ENCODE measurements around the gene NLRC3.

Gene NLRC3

GRCh38 chr16:3578610-3579551 lies 1.7 kb upstream of the NLRC3 start:
- no peak for DNase-seq

GRCh38 chr16:3578121-3578520 lies 918 bp upstream of the NLRC3 start:
- no peak for DNase-seq

GRCh38 chr16:3576211-3576610 lies 992 bp downstream of the NLRC3 start:
- DNase-seq, result no peak

DNA sequence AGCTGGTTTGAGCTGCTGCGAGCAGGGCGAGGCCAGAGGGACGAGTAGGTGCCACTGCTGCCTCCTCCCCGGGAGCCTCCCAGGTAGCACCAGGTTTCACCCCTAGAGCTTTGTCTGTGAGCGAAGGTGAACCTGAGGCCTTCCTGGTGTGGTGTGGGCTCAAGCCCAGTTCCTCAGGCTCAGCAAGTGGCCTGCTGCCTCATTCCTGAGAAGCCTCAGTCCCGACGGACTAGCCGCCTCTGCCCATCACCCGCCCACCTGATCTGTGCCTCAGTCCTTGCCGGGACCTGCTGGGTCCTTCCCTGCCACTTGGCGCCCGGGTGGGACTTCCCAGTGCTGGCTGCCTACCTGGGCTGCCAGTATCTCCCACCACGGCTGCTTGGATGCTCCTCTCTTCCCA lies 1.7 kb downstream of the NLRC3 start:
- no peak for DNase-seq

- DNase-seq, result no peak
Observed at GRCh38 chr16:3574195-3574594, 3.0 kb downstream of the NLRC3 start.

DNA sequence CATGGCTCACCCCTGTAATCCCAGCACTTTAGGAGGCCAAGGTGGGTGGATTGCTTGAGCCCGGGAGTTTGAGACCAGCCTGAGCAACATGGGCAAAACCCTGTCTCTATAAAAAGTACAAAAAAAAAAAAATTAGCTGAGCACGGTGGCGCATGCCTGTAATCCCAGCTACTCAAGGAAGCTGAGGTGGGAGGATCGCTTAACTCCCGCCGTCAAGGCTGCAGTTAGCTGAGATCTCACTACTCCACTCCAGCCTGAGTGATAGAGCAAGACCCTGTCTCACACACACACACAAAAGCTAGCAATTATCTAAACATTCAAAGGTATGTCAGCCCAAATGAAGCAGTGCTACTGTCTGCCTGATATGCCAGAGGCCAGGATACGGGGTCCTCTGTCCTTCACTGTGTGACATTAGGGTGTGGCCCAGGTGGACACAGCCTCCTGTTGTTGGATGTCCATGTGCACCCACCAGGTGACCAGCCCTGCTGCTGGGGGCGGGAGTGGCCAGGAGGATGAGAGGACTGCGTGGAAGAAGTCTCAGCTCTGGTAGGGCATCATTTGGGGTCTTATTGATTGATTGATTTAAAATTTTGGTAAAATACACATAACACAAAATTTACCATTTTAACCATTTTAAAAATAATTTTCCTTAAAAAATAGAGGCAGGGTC lies 3.9 kb downstream of the NLRC3 start:
- DNase-seq, result no peak

GRCh38 chr16:3570420-3571062 lies 6.7 kb downstream of the NLRC3 start:
- no peak for DNase-seq

DNA sequence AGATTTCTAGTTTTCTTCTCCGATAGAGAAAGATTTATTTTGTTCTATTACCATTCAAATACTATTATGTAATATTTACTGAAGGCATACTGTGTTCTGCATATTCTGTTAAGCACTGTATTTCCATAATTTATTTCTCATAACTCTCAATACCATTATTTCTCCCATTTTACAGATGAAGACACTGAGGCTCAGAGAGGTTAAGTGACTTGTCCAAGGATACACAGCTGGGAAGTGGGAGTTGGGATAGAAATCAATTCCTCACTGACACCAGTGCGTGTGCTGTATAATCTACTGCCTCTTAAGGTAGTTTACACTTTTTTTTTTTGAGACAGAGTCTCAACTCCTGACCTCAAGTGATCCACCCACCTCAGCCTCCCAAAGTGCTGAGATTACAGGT lies 7.4 kb downstream of the NLRC3 start:
- no peak for DNase-seq

DNA sequence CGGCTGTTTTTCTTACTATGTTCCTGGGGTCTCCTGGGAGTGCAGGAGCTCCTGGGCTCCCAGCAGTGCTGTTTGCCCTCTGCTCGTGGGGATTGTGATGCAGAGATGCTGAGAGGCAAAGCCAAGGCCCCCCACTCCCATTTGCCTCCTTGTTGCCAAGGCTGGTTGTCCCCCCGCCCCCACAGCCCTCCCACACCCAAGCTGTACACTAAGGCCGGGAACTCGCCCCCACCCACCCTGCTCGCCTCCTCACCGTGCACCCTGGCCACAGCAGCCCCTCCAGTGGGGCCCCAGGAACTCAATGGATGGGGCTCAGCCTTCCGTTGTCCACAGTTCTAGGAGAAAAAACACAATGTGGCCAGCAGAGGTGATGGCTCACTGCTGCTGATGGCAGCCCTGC lies 10.2 kb downstream of the NLRC3 start:
- no peak for DNase-seq

- DNase-seq, result no peak
Observed at GRCh38 chr16:3564889-3565141, 12.4 kb downstream of the NLRC3 start.

DNA sequence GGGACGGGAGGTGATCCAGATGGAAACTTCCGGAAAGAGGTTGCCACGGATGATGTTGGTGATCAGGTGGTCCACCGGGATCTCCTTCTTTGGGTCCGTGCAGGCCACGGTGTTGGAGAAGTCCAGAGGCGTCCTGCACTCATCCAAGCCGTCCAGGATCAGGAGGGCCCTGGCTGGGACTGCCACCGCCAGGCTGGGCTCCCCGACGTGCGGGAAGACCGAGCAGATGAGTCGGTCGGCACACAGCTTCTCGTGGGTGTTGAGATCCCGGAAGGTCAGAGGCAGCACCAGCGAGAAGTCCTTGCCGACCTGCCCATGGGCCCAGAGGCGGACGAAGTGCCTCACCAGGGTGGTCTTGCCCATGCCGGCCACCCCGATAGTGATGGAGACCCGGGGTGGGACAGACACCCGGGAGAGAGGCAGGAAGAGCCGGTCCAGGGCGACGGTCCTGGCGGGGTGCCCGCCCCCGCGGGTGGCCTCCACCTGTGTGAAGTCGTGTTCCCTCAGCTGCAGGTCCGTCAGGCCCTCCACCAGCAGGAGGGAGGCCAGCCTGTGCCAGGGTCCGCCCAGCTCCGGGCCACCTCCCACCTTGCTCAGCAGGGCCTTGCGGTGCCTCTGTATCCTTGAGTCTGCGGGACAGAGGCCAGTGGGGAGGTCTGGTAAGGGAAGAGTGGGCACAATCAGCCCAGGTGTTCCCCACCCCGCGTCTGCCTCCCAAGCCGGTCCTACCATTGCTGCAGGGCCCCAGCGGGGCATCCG lies 12.9 kb downstream of the NLRC3 start:
- no peak for DNase-seq

DNA sequence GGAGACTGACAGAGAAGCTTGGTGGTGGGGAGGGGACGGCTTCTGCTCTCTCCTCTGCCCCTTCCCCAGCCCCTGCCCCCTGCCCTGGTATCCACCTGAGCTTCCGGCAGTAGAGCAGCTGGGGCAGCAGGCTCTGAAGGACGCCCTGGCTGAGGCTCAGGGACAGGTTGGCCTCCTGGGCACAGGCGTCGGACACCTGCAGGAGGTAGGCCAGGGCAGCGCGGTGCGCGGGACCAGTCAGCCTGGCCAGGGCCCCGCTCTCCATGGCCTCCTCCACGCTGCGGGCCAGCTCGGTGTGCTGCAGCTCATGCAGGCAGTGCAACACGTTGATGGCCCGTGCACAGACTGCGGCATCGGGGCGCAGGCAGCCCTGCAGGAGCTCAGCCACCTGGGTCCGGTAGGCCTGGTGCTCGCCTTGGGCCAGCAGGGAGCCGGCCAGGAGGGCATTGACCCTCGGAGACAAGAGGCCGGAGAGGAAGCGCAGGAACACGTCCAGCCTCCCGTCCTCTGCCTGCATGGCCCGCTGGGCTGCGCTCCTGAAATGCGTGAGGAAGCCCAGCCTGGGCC lies 14.2 kb downstream of the NLRC3 start:
- no peak for DNase-seq

- no peak for DNase-seq
Observed at GRCh38 chr16:3561626-3562025, 15.6 kb downstream of the NLRC3 start.

DNA sequence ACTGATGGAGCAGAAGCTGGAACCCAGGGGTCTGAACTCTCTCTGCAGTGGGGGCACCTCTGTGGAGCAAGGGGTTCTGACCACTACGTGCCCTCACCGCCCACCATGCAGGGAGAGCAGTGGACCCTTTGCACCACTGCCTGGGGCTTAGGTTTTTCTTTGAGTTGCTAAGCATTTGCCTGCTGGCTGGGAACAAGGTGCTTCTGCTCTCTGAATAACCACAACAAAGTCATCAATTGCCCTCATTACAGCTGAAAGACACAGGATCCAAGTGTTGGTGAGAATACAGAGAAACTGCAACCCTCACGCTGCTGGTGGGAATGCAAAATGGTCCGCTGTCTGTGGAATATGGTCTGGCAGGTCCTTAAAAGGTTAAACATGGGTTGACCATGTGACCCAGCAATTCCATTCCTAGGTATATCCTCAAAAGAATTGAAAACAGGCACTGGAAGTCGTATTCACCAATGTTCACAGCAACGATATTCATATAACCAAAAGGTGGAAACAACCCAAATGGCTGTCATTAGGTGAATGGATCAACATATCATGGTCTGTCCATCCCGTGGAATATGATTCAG lies 22.8 kb downstream of the NLRC3 start:
- DNase-seq, result no peak

- DNase-seq, result no peak
Observed at GRCh38 chr16:3553138-3553923, 23.9 kb downstream of the NLRC3 start.

GRCh38 chr16:3550851-3551847 lies 26.1 kb downstream of the NLRC3 start:
- no peak for DNase-seq

DNA sequence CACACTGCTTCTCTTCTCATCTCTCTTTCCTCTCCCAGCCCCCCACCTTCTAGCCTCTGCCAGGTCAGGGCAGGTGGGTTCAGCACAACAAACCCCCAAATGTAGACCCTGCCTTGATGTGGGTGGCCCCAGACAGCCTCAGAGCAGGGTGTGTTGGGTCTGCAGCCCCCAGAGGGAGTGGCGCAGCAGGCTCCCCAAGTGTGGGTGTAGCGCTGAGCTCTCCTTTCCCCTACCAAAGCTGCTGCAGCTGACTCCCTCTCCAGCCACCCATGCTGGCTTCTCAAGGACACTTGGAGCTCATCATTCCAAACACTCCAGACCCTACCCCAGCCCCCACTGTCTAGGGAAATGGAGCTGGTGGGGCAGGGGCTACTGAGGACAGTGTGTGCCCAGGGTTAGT lies 27.3 kb downstream of the NLRC3 start:
- no peak for DNase-seq

DNA sequence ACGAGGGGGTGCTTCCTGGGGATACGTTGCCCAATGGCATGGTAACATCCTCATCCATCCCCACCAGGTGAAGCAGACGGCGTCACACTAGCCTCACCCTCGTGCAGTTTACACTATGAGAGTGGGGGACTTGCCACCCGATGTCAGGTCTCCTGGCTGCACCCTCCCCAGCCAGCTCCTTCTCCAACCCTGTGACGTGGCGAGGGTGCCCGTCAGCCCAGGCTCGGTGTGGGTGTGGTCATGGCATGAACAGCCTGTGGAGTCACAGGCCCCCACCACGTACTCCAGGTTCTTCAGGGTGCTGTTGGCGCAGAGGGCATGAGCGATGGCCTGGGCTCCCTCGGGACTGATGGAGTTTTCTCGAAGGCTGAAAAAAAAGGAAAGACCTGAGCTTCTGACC lies 28.3 kb downstream of the NLRC3 start:
- no peak for DNase-seq

DNA sequence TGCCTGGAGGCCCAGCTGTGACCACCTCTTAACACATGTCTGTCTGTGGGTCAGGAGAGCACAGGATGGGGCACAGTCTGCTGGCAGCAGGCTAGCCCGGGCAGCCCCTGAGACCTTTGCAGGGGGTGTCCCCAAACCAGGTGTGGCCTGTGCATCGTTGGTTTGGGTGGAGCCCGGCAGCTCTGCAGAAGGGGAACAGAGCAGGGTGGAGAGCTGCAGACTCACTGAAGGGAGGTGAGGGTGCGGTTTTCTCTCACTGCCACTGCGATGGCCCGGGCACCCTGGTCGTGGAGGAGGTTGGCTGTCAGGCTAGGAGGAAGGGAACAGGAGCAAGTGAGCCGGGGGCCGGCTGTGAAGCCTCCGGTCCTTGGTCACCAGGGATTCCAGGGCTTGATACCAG lies 28.8 kb downstream of the NLRC3 start:
- no peak for DNase-seq

DNA sequence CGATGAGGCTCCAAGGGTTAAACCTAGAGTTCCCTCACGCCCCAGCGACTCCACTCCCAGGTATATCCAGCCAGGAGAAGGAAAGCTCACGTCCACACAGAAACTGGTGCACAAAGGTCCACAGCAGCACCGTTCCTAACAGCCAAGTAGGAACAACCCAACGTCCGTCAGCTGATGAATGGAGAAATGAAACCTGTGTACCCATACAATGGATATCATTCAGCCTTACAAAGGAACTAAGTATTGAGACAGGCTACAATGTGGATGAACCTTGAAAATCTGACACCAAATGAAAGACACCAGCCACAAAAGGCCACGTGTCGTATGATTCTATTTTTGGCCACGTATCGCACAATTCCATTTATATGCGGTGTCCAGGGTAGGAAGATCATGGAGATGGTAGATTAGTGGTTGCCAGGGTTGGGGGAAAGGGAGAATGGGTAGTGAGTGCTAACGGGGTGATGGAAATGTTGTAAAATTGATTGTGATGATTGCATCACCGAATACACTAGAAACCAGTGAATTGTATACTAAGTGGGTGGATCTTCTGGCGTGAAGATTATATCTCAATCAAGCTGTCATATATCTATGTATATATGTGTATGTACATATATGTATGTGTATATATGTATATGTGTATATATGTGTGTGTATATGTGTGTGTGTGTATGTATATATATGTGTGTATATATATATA lies 30.1 kb downstream of the NLRC3 start:
- DNase-seq, result no peak

Data from 8988T (cell line).